ENCODE measurements around the gene ZNF594.
"Not testable (repeated sequence)": the region's sequence is repeated elsewhere in the genome, so short reads cannot be mapped to it uniquely, and the experiment has no call there.

ZNF594 gene

DNA sequence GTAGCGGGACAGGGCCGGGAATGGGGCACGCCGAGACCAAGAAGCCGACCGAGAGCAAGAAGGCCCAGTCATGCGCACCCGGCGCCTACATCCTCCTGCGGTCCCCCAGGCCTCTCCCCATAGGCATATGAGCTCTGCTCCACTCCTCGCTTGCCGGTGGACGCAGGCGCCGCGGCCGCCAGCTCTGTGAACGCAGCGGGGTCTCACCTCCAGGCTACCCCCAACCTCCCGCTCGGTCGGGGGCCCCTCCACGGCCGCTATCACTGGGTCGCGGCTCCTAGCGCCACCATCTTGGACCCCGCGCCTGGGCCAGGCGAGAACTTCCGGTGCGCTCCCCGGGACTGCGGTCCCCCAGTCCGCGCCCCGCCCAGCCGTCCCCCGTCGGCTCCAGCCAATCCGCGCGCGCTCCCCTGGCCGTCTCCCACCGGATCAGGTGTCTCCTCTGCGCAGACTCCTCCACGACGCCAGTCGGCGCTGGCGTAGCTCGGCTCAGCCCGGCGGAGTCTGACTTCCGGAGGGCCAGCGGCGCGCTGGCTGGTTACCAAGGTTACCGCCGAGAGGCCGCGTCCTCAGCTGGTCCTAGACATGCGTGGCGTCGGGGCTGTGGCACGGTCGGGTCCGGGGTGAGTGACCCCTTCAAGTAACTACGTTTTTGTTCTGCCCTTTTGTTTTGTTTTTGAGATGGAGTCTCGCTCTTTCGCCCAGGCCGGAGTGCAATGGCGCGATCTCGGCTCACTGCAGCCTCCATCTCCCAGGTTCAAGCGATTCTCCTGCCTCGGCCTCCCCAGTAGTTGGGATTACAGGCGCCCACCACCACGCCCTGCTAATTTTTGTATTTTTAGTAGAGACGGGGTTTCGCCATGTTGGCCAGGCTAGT is at the start of gene ZNF594:
TSS of gene ZNF594 (minus strand) at position 328 of the 877 bp plus-strand sequence. CDS start 7,612 bp downstream, outside the sequence.
- DNase-seq (ENCODE audit: low read depth in 1 of 2, low spot score in 1 of 2), result peak; percentile 95 to 96

DNA sequence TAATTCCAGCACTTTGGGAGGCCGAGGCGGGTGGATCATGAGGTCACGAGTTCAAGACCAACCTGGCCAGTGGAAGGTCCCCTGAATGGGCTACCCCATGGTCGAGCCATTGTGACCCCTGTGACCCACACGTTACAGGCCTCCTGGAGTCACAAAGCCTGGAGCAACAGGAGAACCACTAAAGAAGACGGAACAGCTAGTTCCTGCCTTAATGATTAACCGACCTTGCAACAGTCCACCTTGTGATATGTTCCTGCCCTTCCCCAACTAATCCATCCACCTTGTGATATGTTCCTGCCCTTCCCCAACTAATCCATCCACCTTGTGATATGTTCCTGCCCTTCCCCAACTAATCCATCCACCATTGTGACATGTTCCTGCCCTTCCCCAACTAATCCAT is 48.1 kb upstream of the ZNF594 start:
- DNase-seq (ENCODE audit: low read depth in 1 of 2, low spot score in 1 of 2), result not testable (repeated sequence)

DNA sequence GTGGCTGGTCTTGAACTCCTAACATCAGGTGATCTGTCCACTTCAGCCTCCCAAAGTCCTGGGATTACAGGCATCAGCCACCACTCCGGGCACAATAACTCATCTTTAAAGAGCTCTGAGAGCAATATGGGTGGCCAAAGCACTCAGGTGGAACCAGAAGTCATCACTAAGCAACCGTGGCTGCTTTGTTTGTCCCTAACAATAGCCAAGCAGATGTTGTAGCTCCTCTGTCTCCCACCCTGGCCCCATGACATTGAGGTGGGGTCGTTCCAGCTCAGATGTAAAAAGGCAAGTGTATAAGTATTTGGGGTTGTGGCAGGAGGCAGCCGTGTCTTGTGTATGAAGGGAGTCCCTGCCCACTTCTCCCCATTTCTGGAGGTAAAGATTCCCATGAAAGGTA is 46.7 kb upstream of the ZNF594 start:
- no peak for DNase-seq (ENCODE audit: low read depth in 1 of 2, low spot score in 1 of 2)

DNA sequence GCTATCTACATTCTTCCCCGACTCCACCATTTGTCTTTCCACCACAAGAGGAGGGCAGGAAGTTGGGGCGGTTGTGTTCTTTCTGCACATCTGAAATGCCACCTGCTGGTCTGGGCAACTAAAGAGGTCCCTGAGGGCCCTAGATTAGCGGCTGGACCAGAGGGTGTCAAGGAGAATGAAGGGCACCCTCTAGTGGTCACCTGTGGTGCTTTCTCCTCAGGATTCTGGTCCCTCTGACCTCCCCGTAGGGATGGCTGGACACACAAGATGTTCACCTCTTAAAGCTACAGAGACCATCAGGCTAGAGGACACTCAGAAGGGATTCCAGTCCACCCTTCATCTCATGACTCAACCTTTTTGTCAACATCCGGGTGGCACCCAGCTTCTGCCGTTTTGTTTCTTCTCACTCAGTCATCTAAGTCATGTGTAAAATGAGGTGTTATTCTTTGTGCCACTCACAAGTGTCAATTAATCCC is 45.9 kb upstream of the ZNF594 start:
- DNase-seq (ENCODE audit: low read depth in 1 of 2, low spot score in 1 of 2), result no peak

DNA sequence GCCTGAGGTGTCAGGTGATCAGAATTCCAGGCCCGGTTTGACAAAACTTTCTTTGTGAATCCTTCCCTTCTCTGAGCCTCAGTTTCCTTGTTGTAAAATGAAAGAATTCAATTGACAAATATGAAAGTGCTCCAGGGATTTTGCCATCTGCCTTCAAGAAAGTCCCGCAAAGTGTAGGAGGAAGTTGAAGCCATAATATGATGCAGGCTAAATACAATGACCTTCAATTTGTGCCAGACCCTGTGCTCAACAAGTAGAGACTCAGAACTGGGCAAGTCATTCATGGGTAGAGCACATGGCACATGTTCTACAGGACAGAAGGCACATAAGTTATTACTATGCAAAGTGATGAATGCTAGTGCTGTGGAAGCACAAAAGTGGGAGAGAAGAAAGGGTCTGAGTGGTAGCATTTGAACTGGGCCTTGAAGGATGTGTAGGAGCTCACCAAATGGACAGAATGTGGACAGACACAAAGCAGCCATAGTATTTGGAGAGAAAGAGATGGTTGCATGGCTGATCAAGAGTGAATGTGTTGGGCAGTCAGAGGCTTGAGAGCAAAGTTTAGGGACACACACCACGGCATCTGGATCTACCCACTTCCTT is 45.4 kb upstream of the ZNF594 start:
- no peak for DNase-seq (ENCODE audit: low read depth in 1 of 2, low spot score in 1 of 2)

DNA sequence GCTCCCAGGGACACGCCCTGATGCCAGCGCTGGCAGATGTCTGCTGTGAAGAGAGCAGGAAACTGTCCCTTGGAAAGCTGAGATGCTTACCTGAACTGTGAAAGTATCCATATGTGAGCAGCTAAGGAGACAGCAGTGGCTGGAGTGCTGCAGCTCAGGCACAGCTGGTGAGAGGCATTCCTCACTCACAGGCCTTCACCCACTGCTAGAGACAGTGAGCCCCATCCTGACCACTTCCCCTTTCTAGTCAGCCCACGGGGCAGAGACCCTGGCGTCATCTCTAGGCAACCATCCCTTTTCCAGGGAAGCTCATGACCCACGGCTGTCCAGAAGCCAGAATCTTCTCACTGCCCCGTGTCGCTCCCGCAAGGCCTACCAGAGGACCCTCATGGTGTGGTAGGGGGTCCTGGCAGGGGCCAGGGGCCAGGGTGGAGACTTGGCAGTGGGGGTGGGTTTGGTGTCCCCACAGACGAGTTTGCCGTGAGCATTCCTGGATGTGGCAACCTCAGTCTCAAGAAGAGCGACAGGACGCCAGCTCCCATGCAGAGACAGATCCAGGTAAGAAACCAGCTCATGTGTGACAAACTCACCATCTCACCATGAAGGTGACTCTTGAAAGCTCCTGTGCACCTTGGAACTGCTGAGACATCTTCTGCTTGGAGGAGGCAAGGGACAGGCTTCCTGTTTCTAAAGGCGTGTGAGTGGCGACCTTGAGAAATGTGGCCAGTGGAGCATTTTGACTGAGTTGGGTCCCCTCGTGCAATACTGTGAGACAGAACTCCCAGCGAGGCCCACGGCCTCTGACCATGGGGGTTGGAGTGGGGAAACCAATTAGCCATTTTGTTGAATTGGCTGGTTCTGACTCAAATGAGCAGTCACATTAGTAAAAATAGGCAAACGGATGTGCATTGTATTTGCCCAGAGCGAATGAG is 43.2 kb upstream of the ZNF594 start, which contains the start of gene SCIMP:
TSS of gene SCIMP (minus strand) at position 216 of the 932 bp plus-strand sequence. CDS start at position 111, 105 bp downstream.
- no peak for DNase-seq (ENCODE audit: low read depth in 1 of 2, low spot score in 1 of 2)

DNA sequence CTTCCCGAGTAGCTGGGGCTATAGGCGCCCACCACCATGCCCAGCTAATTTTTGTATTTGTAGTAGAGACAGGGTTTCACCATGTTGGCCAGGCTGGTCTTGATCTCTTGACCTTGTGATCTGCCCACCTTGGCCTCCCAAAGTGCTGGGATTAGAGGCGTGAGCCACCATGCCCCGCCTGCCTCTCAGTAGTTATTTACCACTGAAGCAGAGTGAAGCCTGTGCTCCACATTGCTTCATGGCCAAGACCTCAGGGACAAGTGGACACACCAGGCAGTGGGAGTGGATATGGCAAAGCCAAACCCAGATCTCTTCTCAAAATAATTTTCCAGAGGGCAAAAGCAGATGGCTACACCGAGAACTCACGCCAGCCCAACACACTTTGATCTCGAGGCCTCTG is 41.8 kb upstream of the ZNF594 start:
- DNase-seq (ENCODE audit: low read depth in 1 of 2, low spot score in 1 of 2), result not testable (repeated sequence)

DNA sequence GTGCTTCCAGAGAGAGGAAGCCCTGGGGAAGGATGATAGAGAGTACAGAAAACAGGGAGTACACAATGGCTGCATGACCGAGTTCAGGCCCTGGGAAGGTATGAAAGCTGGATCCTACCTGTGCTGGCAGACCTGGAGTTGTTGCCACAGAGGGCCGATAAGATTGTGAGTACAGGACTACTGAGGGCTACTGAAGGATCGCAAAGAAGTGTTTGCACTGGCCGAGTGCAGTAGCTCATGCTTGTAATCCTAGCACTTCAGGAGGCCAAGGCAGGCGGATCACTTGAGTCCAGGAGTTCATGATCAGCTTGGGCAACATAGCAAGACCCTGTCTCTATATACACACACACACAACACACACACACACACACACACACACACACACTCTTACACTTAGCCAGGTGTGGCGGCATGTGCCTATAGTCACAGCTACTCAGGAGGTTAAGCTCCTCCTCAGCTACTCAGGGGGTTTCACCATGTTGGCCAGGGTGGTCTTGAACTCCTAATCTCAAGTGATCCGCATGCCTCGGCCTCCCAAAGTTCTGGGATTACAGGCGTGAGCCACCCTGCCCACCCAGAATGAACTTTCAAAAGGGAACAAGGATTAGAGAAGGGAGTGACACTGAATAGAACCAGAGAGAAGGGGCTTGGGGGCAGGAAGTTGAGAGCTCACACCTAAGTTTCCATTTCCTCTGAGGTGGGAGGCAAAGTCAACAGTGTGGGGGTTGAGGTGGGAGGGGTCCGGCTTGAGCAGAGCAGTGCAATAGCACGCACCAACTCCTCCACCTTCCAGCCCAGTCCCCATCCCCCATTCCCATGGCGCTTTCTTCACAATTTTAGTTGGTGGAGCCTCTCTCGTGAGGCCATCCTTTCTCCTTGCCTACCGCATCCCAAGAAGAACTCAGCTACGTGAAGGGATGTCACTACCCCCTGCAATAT is 35.5 kb upstream of the ZNF594 start:
- no peak for DNase-seq (ENCODE audit: low read depth in 1 of 2, low spot score in 1 of 2)

DNA sequence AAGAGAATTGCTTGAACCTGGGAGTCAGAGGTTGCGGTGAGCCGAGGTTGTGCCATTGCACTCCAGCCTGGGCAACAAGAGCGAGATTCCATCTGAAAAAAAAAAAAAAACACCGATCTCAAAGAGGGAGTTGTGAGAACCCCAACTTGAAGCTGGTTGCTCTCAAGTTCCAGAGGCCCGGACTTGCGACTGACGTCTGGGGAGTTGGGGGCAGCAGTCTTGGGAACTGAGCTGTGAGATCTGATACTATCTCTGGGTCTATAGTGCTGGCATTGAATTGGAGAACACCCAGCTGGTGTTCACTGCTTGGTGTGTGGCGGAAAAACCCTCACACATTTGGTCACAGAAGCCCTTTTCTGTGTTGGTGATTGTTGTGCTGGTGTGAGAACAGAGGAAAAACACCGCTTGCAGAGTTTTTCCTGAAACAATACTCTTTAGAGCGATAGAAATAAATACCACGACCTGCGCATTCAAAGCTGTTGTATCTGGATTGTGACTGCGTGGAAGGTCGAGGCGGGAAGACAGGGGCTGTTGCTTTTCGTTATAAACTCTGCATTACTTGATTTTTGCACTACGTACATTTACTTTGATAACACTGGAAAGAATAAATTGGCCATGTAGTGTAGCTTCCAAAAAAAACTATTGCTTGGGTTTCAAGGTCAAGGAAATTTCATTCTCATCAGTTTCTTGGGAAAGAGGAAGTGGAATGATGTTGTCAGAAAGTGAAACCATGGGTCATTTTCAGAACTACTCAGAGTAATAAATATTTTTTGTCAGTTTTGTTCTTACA is 34.2 kb upstream of the ZNF594 start:
- DNase-seq (ENCODE audit: low read depth in 1 of 2, low spot score in 1 of 2), result no peak

DNA sequence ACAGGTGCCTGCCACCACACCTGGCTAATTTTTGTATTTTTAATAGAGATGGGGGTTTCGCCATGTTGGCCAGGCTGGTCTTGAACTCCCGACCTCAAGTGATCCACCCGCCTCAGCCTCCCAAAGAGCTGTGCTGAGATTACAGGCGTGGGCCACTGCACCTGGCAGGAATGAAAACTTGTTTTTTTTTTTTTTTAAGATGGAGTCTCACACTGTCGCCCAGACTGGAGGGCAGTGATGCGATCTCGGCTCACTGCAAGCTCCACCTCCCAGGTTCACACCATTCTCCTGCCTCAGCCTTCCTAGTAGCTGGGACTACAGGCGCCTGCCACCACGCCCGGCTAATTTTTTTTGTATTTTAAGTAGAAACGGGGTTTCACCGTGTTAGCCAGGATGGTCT is 30.2 kb upstream of the ZNF594 start:
- DNase-seq (ENCODE audit: low read depth in 1 of 2, low spot score in 1 of 2), result not testable (repeated sequence)

DNA sequence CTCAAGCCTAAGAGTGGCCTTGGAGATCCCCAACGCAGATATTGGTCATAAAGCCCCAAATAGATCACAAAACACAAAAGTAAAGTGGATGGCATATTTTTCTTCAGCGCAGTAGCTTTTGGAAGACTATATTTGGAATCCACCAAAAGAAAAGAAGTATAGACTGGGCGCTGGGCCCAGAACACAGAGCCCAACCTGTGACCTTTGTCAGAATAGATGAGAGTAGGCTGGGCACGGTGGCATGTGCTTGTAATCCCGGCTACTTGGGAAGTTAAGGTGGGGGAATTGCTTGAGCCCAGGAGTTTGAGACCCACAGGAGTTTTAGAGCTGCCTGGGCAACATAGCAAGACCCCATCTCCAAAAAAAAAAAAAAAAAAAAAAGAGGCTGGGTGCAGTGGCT is 28.4 kb upstream of the ZNF594 start:
- no peak for DNase-seq (ENCODE audit: low read depth in 1 of 2, low spot score in 1 of 2)

DNA sequence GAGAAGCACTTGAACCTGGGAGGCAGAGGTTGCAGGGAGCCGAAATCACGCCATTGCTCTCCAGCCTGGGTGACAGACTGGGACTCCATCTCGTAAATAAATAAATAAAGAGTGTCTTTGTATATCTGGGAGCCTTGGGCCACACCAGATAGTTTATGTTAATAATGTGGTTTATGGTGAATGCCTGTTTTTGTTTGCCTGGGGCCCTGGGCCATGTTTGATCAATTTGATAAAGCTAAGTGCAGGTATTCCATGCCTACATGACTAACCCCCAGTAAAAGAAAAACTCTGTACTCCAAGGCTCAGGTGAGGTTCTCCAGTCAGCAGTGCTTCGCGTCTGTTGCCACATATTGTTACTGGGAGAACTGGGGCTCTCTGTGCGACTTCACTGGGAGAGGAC is 27.9 kb upstream of the ZNF594 start:
- DNase-seq (ENCODE audit: low read depth in 1 of 2, low spot score in 1 of 2), result no peak

DNA sequence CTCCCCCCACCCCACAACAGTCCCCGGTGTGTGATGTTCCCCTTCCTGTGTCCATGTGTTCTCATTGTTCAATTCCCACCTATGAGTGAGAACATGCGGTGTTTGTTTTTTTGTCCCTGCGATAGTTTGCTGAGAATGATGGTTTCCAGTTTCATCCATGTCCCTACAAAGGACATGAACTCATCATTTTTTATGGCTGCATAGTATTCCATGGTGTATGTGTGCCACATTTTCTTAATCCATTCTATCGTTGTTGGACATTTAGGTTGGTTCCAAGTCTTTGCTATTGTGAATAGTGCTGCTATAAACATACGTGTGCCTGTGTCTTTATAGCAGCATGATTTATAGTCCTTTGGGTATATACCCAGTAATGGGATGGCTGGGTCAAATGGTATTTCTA is 25.9 kb upstream of the ZNF594 start:
- not testable (repeated sequence) for DNase-seq (ENCODE audit: low read depth in 1 of 2, low spot score in 1 of 2)

DNA sequence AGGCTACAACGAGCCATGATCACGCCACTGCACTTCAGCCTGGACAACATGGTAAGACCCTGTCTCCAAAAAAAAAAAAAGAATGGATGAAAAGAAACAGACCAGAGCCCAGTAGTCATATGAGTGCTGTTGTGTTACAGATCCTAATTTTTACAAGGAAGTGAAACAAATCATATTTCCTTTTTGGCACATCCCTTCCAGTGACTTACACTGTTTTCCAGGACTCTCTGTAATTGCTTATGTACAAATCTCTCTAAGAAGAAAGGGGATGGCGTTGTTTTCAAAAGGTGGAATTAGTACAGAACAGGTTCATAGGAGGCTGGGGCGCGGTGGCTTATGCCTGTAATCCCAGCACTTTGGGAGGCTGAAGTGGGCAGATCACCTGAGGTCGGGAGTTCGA is 19.8 kb upstream of the ZNF594 start:
- no peak for DNase-seq (ENCODE audit: low read depth in 1 of 2, low spot score in 1 of 2)

DNA sequence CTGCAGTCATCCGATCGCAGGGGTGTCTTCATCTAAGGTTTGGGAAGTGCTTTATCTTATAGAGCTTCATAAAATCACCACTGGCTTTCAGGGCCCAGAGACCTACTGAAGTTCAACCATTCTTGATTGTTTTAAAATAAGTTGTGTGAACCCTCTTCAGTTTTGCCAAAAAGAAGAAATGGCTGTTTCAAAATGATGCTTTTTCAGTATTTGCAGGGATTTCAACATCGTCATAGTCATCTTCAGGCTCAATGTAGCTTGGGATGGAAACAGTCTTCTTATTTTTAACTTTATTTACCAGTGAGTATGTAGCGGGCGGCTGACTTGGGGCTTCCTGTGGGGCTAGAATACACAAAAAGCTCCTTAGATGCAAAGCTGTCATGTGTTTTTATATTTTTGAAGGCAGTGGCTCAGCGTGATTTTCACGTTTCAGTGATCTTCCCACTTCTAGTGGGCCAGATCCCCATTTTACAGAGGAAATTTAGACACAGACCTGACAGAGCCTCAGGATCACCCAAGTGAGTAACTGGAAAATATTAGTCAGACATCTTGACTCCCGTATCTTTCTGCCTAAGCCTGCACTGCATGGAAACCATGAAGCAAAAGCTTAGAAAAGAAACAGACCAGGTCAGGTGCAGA is 19.1 kb upstream of the ZNF594 start:
- no peak for DNase-seq (ENCODE audit: low read depth in 1 of 2, low spot score in 1 of 2)

DNA sequence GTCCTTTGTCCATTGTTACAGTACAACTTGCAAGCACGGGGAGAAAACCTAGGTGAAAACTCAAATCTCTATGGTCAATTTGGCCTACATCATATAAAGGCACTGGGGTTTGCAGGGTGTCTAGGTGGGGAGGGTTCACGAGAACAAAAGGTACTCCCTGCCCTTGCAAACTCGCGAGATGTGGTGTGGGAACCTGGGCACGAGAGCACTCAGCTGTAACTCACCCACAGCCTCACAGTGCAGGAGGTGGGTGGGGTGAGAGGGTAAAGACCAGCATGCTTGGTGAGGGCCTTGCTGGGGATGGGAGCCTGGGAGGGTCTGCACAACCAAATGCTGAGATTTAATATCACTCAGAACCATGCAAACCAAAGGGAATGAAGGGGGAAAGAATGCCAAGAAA is 18.4 kb upstream of the ZNF594 start:
- DNase-seq (ENCODE audit: low read depth in 1 of 2, low spot score in 1 of 2), result no peak

DNA sequence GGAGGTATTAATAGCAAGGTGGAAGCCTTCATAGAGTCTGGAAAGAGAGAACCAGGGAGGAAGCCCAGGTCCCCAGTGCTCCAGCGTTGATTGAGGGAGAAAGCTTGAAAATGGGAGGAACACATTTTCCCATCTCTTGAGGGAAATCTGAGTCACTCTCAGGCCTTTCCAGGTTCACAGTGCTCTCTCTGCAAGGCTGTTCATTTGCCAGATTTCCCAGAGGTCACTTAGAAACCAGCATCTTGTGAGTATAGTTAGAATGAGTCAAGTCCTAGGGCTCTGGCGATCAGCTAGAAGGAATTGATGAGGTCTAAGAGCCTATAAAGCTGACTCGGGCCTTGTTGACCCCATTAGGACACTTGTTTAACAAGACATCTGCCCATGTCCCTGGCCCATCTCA is 17.7 kb upstream of the ZNF594 start:
- DNase-seq (ENCODE audit: low read depth in 1 of 2, low spot score in 1 of 2), result no peak

DNA sequence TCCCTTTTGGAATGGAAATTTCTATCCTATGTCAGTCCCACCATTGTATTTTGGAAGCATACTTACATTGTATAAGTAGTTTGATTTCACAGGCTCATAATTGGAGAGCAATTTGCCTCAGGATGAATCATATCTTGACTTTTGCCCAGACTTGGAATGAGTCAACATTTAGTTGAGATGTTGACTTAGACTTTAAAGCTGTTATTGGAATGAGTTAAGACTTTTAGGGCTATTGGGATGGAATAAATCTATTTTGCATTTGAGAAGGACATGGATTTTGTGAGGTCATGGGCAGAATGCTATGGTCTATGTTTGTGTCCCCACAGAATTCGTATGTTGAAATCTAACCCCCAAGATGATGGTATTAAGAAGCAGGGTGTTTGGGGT is 12.2 kb upstream of the ZNF594 start:
- no peak for DNase-seq (ENCODE audit: low read depth in 1 of 2, low spot score in 1 of 2)

Data from activated T-helper 1 cell treated with anti-CD3 and anti-CD28 coated beads, Interleukin-2, amount 50 U/mL, for 16 hours (primary cell).